Keratinocyte (primary cell): ENCODE measurements around the gene CSN3.

Source experiments
- EZH2 ChIP-seq: IDR thresholded peaks from one replicate; pipeline ENCODE4 v1.6.1; 2012; ENCODE audit warnings: inconsistent platforms, mild to moderate bottlenecking, low read length, moderate library complexity
- TF ChIP-seq, protein P1 (sequence below), 3 experiments: IDR thresholded peaks in 1 of 3; conservative IDR thresholded peaks in 1 of 3; optimal IDR thresholded peaks in 1 of 3; 2 replicates in 2 of 3; 3 replicates in 1 of 3; pipeline versions ENCODE3 to v1.5.1; 2011; ENCODE audit warnings: low read length in 3 of 3, mild to moderate bottlenecking in 3 of 3, moderate library complexity in 2 of 3, control low read depth in 1 of 3, inconsistent platforms in 1 of 3; ENCODE audit not compliant: insufficient read depth in 2 of 3; ENCODE audit errors: extremely low read depth in 1 of 3

DNA sequence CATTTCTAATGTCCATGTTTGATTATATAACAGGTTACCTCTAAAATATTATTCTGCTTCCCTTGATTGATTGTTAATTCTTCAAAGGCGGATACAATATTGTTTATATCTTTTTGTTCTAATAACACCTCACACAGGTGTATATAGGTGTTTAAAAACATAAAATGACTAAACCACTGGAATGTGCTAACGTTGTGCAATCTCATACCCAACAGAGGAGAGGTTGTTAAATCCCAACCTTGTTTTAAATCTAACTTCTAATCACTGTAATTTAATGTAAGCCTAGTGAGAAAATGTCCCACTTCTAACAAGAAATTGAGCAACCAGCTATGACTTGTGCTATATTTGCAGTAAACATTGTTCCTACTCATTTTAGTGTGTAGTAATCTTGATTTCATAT lies 45.5 kb upstream of the CSN3 start:
- TF ChIP-seq, protein P1, sequence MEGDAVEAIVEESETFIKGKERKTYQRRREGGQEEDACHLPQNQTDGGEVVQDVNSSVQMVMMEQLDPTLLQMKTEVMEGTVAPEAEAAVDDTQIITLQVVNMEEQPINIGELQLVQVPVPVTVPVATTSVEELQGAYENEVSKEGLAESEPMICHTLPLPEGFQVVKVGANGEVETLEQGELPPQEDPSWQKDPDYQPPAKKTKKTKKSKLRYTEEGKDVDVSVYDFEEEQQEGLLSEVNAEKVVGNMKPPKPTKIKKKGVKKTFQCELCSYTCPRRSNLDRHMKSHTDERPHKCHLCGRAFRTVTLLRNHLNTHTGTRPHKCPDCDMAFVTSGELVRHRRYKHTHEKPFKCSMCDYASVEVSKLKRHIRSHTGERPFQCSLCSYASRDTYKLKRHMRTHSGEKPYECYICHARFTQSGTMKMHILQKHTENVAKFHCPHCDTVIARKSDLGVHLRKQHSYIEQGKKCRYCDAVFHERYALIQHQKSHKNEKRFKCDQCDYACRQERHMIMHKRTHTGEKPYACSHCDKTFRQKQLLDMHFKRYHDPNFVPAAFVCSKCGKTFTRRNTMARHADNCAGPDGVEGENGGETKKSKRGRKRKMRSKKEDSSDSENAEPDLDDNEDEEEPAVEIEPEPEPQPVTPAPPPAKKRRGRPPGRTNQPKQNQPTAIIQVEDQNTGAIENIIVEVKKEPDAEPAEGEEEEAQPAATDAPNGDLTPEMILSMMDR (optimal IDR thresholded peaks at IDR 0.05 in 1 of 3, IDR thresholded peaks at IDR 0.05 in 1 of 3, conservative IDR thresholded peaks at IDR 0.05 in 1 of 3; ENCODE audit: extremely low read depth in 1 of 3, insufficient read depth in 2 of 3, low read length in 3 of 3): no peak
- no peak for TF ChIP-seq EZH2
